ENCODE results near the gene COL4A3.

The COL4A3 gene

GRCh38 chr2:227312579-227312978 is 148.2 kb downstream of the COL4A3 start:
- TF ChIP-seq BACH2 (CRISPR knock-in tag; IDR thresholded peaks at IDR 0.05; ENCODE audit: borderline replicate concordance) (no peak), TCF4 (CRISPR knock-in tag; IDR thresholded peaks at IDR 0.05; ENCODE audit: borderline replicate concordance) (no peak), RARB (CRISPR knock-in tag; IDR thresholded peaks at IDR 0.05) (no peak), PPARA (CRISPR knock-in tag; IDR thresholded peaks at IDR 0.05; ENCODE audit: borderline replicate concordance) (no peak), ISL1 (CRISPR knock-in tag; IDR thresholded peaks at IDR 0.05) (no peak), ZNF70 (CRISPR knock-in tag; IDR thresholded peaks at IDR 0.05) (no peak), ZNF8 (CRISPR knock-in tag; IDR thresholded peaks at IDR 0.05) (no peak)
- no peak for ATAC-seq

- TF ChIP-seq ESRRG (CRISPR knock-in tag; IDR thresholded peaks at IDR 0.05), result no peak
- TF ChIP-seq CSRNP3 (CRISPR knock-in tag; IDR thresholded peaks at IDR 0.05), result no peak
- TF ChIP-seq TSHZ2 (CRISPR knock-in tag; IDR thresholded peaks at IDR 0.05), result no peak
- no peak for TF ChIP-seq CREB5 (CRISPR knock-in tag; IDR thresholded peaks at IDR 0.05; ENCODE audit: low read depth)
- no peak for TF ChIP-seq ZFP30 (CRISPR knock-in tag; IDR thresholded peaks at IDR 0.05)
- TF ChIP-seq ZNF8 (CRISPR knock-in tag; IDR thresholded peaks at IDR 0.05), result no peak
- TF ChIP-seq POU6F1 (CRISPR knock-in tag; IDR thresholded peaks at IDR 0.05; ENCODE audit: borderline replicate concordance, low read depth), result no peak
- no peak for TF ChIP-seq OSR1 (CRISPR knock-in tag; IDR thresholded peaks at IDR 0.05)
- no peak for TF ChIP-seq CSDC2 (CRISPR knock-in tag; IDR thresholded peaks at IDR 0.05)
- no peak for ATAC-seq
These were observed 148.9 kb downstream of the COL4A3 start for GRCh38 chr2:227313310-227313709.

GRCh38 chr2:227317834-227318233 is 153.4 kb downstream of the COL4A3 start:
- TF ChIP-seq BACH2 (CRISPR knock-in tag; IDR thresholded peaks at IDR 0.05; ENCODE audit: borderline replicate concordance) (no peak), TCF4 (CRISPR knock-in tag; IDR thresholded peaks at IDR 0.05; ENCODE audit: borderline replicate concordance) (no peak), ARNTL (CRISPR knock-in tag; IDR thresholded peaks at IDR 0.05; ENCODE audit: borderline replicate concordance, low read depth) (no peak)

GRCh38 chr2:227320305-227321094 is 156.1 kb downstream of the COL4A3 start:
- TF ChIP-seq ZNF8 (CRISPR knock-in tag; IDR thresholded peaks at IDR 0.05), result no peak
- no peak for TF ChIP-seq TOX (CRISPR knock-in tag; IDR thresholded peaks at IDR 0.05; ENCODE audit: borderline replicate concordance)
- TF ChIP-seq ZC3H10 (CRISPR knock-in tag; IDR thresholded peaks at IDR 0.05), result no peak
- no peak for TF ChIP-seq ZNF565 (CRISPR knock-in tag; conservative IDR thresholded peaks at IDR 0.05; ENCODE audit: low read depth)
- no peak for TF ChIP-seq BACH2 (CRISPR knock-in tag; IDR thresholded peaks at IDR 0.05; ENCODE audit: borderline replicate concordance)
- TF ChIP-seq ZFP30 (CRISPR knock-in tag; IDR thresholded peaks at IDR 0.05), result no peak
- no peak for TF ChIP-seq SNAI2 (CRISPR knock-in tag; IDR thresholded peaks at IDR 0.05)
- no peak for TF ChIP-seq PPARA (CRISPR knock-in tag; IDR thresholded peaks at IDR 0.05; ENCODE audit: borderline replicate concordance)
- TF ChIP-seq ISL1 (CRISPR knock-in tag; IDR thresholded peaks at IDR 0.05), result no peak
- TF ChIP-seq ESRRG (CRISPR knock-in tag; IDR thresholded peaks at IDR 0.05), result no peak
- TF ChIP-seq ZFP3 (CRISPR knock-in tag; IDR thresholded peaks at IDR 0.05), result no peak
- no peak for TF ChIP-seq PATZ1 (CRISPR knock-in tag; IDR thresholded peaks at IDR 0.05; ENCODE audit: borderline replicate concordance)
- TF ChIP-seq GLIS3 (CRISPR knock-in tag; IDR thresholded peaks at IDR 0.05), result no peak
- TF ChIP-seq ARNTL (CRISPR knock-in tag; IDR thresholded peaks at IDR 0.05; ENCODE audit: borderline replicate concordance, low read depth), result no peak
- no peak for TF ChIP-seq ZNF70 (CRISPR knock-in tag; IDR thresholded peaks at IDR 0.05)
- ATAC-seq, result no peak

More at GRCh38 chr2:227317834-227318233, 153.4 kb downstream of the COL4A3 start:
- no peak for ATAC-seq

All from SK-N-SH treated with all-trans-retinoic acid at 6 μM for 48 hours (cell line).